ENCODE data around the gene ASAH2. TPM values are rescaled to one million over a fixed set of nuclear protein-coding genes. Genes with fewer than 3 reads are reported as not detected.

ASAH2 gene
- total RNA-seq, 1 experiment from 2014 or later, result 4.6 TPM

- no peak for TF ChIP-seq CTCF (conservative IDR thresholded peaks at IDR 0.05)
- no peaks in the 10 kb centered on the region for H3K4me1 ChIP-seq (ENCODE audit: insufficient read depth, low read length)
- H3T11ph ChIP-seq (ENCODE audit: low read length), result no peak overlapping the region
- no peak overlapping the region for H2AFZ ChIP-seq (ENCODE audit: low read length)
- peaks cover 6 to 8% of the 10 kb centered on the region in 2 experiments for H3K4me1 Mint-ChIP-seq
- H3K9ac ChIP-seq (ENCODE audit: extremely low read depth, insufficient read length, low read length), result no peak overlapping the region
- H2BK5ac ChIP-seq (ENCODE audit: insufficient read length, low read length), result no peak overlapping the region
- no peaks in the 10 kb centered on the region for H4K20me1 ChIP-seq (ENCODE audit: control insufficient read depth, insufficient read depth, insufficient read length)
- H2BK20ac ChIP-seq (ENCODE audit: low read depth, low read length, poor library complexity, severe bottlenecking), result no peak overlapping the region
- H2BK12ac ChIP-seq (ENCODE audit: insufficient read length, low read depth, low read length), result no peak overlapping the region
- H4K91ac ChIP-seq (ENCODE audit: insufficient read length, low read depth, low read length), result no peak overlapping the region
- H3K36me3 Mint-ChIP-seq (ENCODE audit: insufficient read depth in 1 of 3, low read depth in 3 of 3), result no peaks in the 10 kb centered on the region
- no peak for DNase-seq
- H4K5ac ChIP-seq (ENCODE audit: insufficient read length, low read depth, low read length), result no peak overlapping the region
- no peak overlapping the region for H3K4me2 ChIP-seq (ENCODE audit: insufficient read depth, insufficient read length, low read length)
- no peak overlapping the region for H2BK15ac ChIP-seq (ENCODE audit: low read depth, low read length)
- peak overlapping the region in 1 of 3 experiments; percentile 4; a peak in 1 of 7 replicates for H3K27ac Mint-ChIP-seq
- no peak overlapping the region for H3K14ac ChIP-seq (ENCODE audit: insufficient read depth, low read length)
- H3K18ac ChIP-seq (ENCODE audit: insufficient read length, low read depth, low read length), result no peak overlapping the region
- H4K8ac ChIP-seq (replicated peaks; ENCODE audit: insufficient read length, low read depth, low read length), result no peak overlapping the region
- H3K27me3 ChIP-seq (ENCODE audit: insufficient read depth, low read length), result no peaks in the 10 kb centered on the region
- no peaks in the 10 kb centered on the region for H3K79me1 ChIP-seq (ENCODE audit: insufficient read depth, low read depth, low read length, poor library complexity, severe bottlenecking)
- no peak overlapping the region for H3K4ac ChIP-seq (ENCODE audit: low read depth, low read length)
- H3K27ac ChIP-seq (ENCODE audit: insufficient read length, low read depth, low read length), result no peak overlapping the region
- H3K27me3 Mint-ChIP-seq (ENCODE audit: low read depth), result no peaks in the 10 kb centered on the region
- no peak overlapping the region for H2BK120ac ChIP-seq (ENCODE audit: low read depth, low read length, poor library complexity, severe bottlenecking)
- no peaks in the 10 kb centered on the region for H3K9me3 ChIP-seq (ENCODE audit: control insufficient read depth, low read depth, low read length)
- H3K56ac ChIP-seq (ENCODE audit: insufficient read length, low read depth, low read length), result no peak overlapping the region
- H3K23ac ChIP-seq (ENCODE audit: insufficient read length, low read depth, low read length), result no peak overlapping the region
- H2AK5ac ChIP-seq (ENCODE audit: insufficient read length, low read length), result no peak overlapping the region
- H3K4me3 Mint-ChIP-seq, result no peak overlapping the region
- H3K79me2 ChIP-seq (ENCODE audit: insufficient read depth, low read length), result no peaks in the 10 kb centered on the region
- peaks cover 0 to 7% of the 10 kb centered on the region in 2 experiments; a peak in 3 of 5 replicates for H3K9me3 Mint-ChIP-seq
- no peaks in the 10 kb centered on the region for H3K23me2 ChIP-seq (ENCODE audit: insufficient read length, low read depth, low read length, poor library complexity, severe bottlenecking)
Measured at GRCh38 chr10:50216418-50216817, 34.9 kb downstream of the ASAH2 start.
